Kidney tubule cell (primary cell): Measurements from ENCODE around the gene PRAMEF26.
"Not testable (repeated sequence)": the region's sequence is repeated elsewhere in the genome, so short reads cannot be mapped to it uniquely, and the experiment has no call there.

Source experiments
- DNase-seq: peaks from one replicate; pipeline ENCODE4 v3.0.0-alpha.2; 2018; ENCODE audit warnings: low spot score

PRAMEF26 gene

GRCh38 chr1:13155909-13156308, at the start of gene PRAMEF26:
Gene PRAMEF26 (minus strand): TSS chr1:13156009. CDS start chr1:13153095, 2,914 bp downstream.
- DNase-seq: not testable (repeated sequence)

DNA sequence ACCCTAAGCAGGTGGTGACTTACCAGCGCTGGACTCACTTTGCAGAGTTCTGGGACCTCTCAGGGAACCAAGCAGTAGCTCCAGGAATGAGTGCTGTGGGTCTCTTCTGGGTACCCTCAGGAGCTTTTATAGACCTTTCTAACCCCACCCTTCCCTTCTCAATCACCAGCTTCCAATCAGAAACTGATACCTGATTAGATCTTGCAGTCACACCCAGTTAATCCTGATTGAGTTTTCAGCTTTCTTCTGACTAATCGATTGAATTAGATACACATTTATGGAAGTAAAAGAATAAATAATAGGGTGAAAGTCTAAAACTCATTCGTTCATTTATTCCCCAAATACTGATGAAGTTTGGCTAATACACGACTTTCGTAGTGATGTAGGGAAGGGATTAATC, 45.5 kb upstream of the PRAMEF26 start, which contains the start of gene PRAMEF13:
TSS of gene PRAMEF13 (minus strand) at position 101 of the 400 bp plus-strand sequence. CDS start 1,820 bp downstream, outside the sequence.
- DNase-seq: not testable (repeated sequence)

GRCh38 chr1:13171548-13171947, 15.7 kb upstream of the PRAMEF26 start, which contains the start of gene PRAMEF9:
Gene PRAMEF9 (plus strand): TSS chr1:13171848. CDS start chr1:13175281, 3,433 bp downstream.
- not testable (repeated sequence) for DNase-seq

DNA sequence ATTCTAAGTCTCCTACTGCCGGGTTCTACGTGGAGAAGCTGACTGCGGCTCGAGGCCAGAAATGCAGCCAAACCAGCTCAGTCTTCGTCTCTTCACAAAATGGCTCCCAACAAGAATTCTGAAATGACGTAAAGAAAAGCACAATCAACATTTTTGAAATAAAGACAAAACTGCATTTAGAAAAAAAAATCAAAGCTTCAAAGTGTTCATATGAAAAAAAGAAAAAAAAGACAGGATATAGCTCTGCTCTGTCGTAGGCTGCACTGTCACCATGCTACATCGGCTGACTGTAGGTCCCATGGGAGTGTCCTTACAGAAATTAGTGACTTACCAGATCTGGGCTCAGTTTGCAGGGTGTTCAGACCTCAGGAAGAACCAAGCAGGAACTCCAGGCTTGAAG, 9.7 kb upstream of the PRAMEF26 start, which contains the start of gene HNRNPCL4:
TSS of gene HNRNPCL4 (minus strand) at position 101 of the 400 bp plus-strand sequence. CDS start 164 bp downstream, outside the sequence.
- DNase-seq: not testable (repeated sequence)

DNA sequence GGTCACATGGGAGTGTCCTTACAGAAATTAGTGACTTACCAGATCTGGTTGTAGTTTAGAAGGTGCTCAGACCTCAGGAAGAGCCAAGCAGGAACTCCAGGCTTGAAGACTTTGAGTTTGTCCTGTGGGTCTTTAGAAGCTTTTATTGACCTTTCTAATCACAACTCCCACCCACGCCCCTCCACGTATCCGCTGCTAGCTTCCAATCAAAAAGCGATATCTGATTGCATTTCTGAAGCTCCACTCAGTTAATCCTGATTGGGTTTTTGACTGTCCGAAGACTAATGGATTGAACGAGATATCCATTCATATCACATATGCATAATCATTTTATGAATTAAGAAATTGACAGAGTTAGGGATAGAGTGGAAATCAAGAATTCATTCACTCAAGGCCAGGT, 39.1 kb downstream of the PRAMEF26 start, which contains the start of gene HNRNPCL2:
TSS of gene HNRNPCL2 (minus strand) at position 101 of the 400 bp plus-strand sequence. CDS start 454 bp downstream, outside the sequence.
- not testable (repeated sequence) for DNase-seq
